ENCODE measurements around the gene MAPK4.

- TF ChIP-seq CTCF (IDR thresholded peaks at IDR 0.05) (no peak), POLR2AphosphoS5 (IDR thresholded peaks at IDR 0.05) (no peak), POLR2A (IDR thresholded peaks at IDR 0.05) (no peak)
Observed at GRCh38 chr18:50680966-50681365, 121.1 kb downstream of the MAPK4 start.

All from breast epithelium (tissue), 3 donors.